ENCODE results near the gene TBCD.

DNA sequence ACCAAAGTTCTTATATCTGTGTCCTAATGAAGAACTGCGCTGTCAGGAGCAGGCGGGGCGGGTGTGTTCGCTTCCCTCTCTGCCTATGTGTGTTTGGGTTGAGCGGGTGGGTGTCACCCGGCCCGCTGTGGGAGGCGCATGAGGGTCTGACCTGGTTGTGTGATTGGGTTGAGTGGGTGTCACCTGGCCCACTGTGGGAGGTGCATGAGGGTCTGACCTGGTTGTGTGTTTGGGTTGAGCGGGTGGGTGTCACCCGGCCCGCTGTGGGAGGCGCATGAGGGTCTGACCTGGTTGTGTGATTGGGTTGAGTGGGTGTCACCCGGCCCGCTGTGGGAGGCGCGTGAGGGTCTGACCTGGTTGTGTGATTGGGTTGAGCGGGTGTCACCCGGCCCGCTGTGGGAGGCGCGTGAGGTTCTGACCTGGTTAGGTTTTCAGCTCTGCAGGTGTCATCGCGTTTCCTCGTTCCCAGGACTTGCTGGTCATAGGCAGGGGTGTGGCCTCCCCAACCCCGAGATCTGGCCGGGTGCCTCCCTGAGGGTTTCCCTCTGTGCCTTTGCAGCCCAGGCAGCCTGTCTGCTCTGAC is 157.5 kb downstream of the TBCD start:
- TF ChIP-seq EP300 (IDR thresholded peaks at IDR 0.05) = no peak
- TF ChIP-seq POLR2A (IDR thresholded peaks at IDR 0.05) = no peak
